ENCODE data around the gene UBA1. TPM values are rescaled to one million over a fixed set of nuclear protein-coding genes. Genes with fewer than 3 reads are reported as not detected.

Gene UBA1
- 135 TPM for polyA plus RNA-seq (2013, experiment 1 of 2)
- polyA plus RNA-seq (2013, experiment 2 of 2) = 128 TPM

GRCh38 chrX:47193475-47194193 is at the start of gene UBA1:
Gene UBA1 (plus strand): TSS chrX:47193829. CDS start chrX:47198803, 4,974 bp downstream.
- Histone ChIP-seq H4K91ac (ENCODE audit: low read length) (peak within 1 kb of the TSS; percentile 94), H3K4me3 (ENCODE audit: insufficient read depth in 1 of 2, low read depth in 1 of 2, low read length in 2 of 2) (peak within 1 kb of the TSS; percentile 81 to 96)
- DNase-seq = peak; percentile 93

GRCh38 chrX:47143894-47144625 is 49.6 kb upstream of the UBA1 start:
- Histone ChIP-seq H3K18ac (ENCODE audit: low read depth in 1 of 2, low read length in 2 of 2) (peak overlapping the region in 1 of 2 experiments; percentile 21), H4K91ac (ENCODE audit: low read length) (peak overlapping the region; percentile 7), H2BK12ac (ENCODE audit: low read length in 2 of 2) (no peak overlapping the region), H2BK15ac (ENCODE audit: low read depth, poor library complexity, severe bottlenecking) (no peak overlapping the region), H3K4me3 (ENCODE audit: insufficient read depth in 1 of 2, low read depth in 1 of 2, low read length in 2 of 2) (peak overlapping the region; percentile 83 to 87), H3K4me2 (ENCODE audit: low read length, poor library complexity, severe bottlenecking) (peak overlapping the region; percentile 74), H3K9me3 (ENCODE audit: control insufficient read depth, low read length) (no peaks in the 10 kb centered on the region), H3K23ac (ENCODE audit: low read length in 2 of 2) (no peak overlapping the region), H3K36me3 (ENCODE audit: control insufficient read depth in 1 of 2, insufficient read depth in 2 of 2, low read depth in 1 of 2, low read length in 2 of 2) (peaks cover 10 to 26% of the 10 kb centered on the region in 2 experiments), H2AK5ac (ENCODE audit: low read length, severe bottlenecking) (no peak overlapping the region), H3K79me1 (replicated peaks; ENCODE audit: low read length, poor library complexity, severe bottlenecking) (no peaks in the 10 kb centered on the region), H3K4ac (ENCODE audit: low read depth in 1 of 2, low read length in 2 of 2) (no peak overlapping the region), H2BK5ac (ENCODE audit: low read depth, low read length, poor library complexity, severe bottlenecking) (no peak overlapping the region), H4K8ac (ENCODE audit: low read length) (peak overlapping the region; percentile 77), H3K9ac (ENCODE audit: low read length) (peak overlapping the region; percentile 92), H2BK120ac (ENCODE audit: low read depth, low read length) (no peak overlapping the region), H3K27ac (ENCODE audit: low read length, poor library complexity, severe bottlenecking) (no peak overlapping the region), H3K14ac (ENCODE audit: low read length in 2 of 2) (no peak overlapping the region), H3K4me1 (ENCODE audit: control insufficient read depth, insufficient read depth, low read depth, low read length) (peaks cover 11% of the 10 kb centered on the region), H2AFZ (ENCODE audit: low read depth, low read length) (no peak overlapping the region), H3K27me3 (ENCODE audit: control insufficient read depth in 1 of 2, insufficient read depth in 1 of 2, low read length in 2 of 2) (peaks cover 0 to 30% of the 10 kb centered on the region in 2 experiments)
- WGBS = 8% methylated on average over 33 of the region's 46 CpGs
- peak; percentile 61 for DNase-seq

More at GRCh38 chrX:47193475-47194193, at the start of gene UBA1:
- Histone ChIP-seq H2BK5ac (ENCODE audit: low read depth, low read length, poor library complexity, severe bottlenecking) (peak within 1 kb of the TSS; percentile 31), H3K4ac (ENCODE audit: low read depth in 1 of 2, low read length in 2 of 2) (peak within 1 kb of the TSS; percentile 79 to 93), H3K23ac (ENCODE audit: low read length in 2 of 2) (peak within 1 kb of the TSS in 1 of 2 experiments; percentile 34), H2BK12ac (ENCODE audit: low read length in 2 of 2) (no peak within 1 kb of the TSS), H2AK5ac (ENCODE audit: low read length, severe bottlenecking) (no peak within 1 kb of the TSS), H2AFZ (ENCODE audit: low read depth, low read length) (no peak within 1 kb of the TSS), H3K27me3 (ENCODE audit: control insufficient read depth in 1 of 2, insufficient read depth in 1 of 2, low read length in 2 of 2) (peaks cover 0 to 24% of the 10 kb centered on the region in 2 experiments), H3K27ac (ENCODE audit: low read length, poor library complexity, severe bottlenecking) (peak within 1 kb of the TSS; percentile 73), H3K36me3 (ENCODE audit: control insufficient read depth in 1 of 2, insufficient read depth in 2 of 2, low read depth in 1 of 2, low read length in 2 of 2) (peaks cover 11 to 27% of the 10 kb centered on the region in 2 experiments), H3K18ac (ENCODE audit: low read depth in 1 of 2, low read length in 2 of 2) (peak within 1 kb of the TSS; percentile 5 to 92), H2BK120ac (ENCODE audit: low read depth, low read length) (no peak within 1 kb of the TSS), H3K14ac (ENCODE audit: low read length in 2 of 2) (peak within 1 kb of the TSS in 1 of 2 experiments; percentile 93), H3K79me1 (replicated peaks; ENCODE audit: low read length, poor library complexity, severe bottlenecking) (no peaks in the 10 kb centered on the region), H2BK15ac (ENCODE audit: low read depth, poor library complexity, severe bottlenecking) (no peak within 1 kb of the TSS), H3K9ac (ENCODE audit: low read length) (peak within 1 kb of the TSS; percentile 99), H3K9me3 (ENCODE audit: control insufficient read depth, low read length) (no peaks in the 10 kb centered on the region), H3K4me2 (ENCODE audit: low read length, poor library complexity, severe bottlenecking) (peak within 1 kb of the TSS; percentile 84), H3K4me1 (ENCODE audit: control insufficient read depth, insufficient read depth, low read depth, low read length) (peaks cover 24% of the 10 kb centered on the region), H4K8ac (ENCODE audit: low read length) (peak within 1 kb of the TSS; percentile 92)
- under 1% methylated on average over 22 of the region's 50 CpGs for WGBS

- WGBS = under 1% methylated on average over 27 of the region's 54 CpGs
- Histone ChIP-seq H3K4me2 (ENCODE audit: low read length, poor library complexity, severe bottlenecking) (peak within 1 kb of the TSS; percentile 74), H3K18ac (ENCODE audit: low read depth in 1 of 2, low read length in 2 of 2) (peak within 1 kb of the TSS; percentile 87 to 94), H3K4ac (ENCODE audit: low read depth in 1 of 2, low read length in 2 of 2) (peak within 1 kb of the TSS in 1 of 2 experiments; percentile 98), H3K27me3 (ENCODE audit: control insufficient read depth in 1 of 2, insufficient read depth in 1 of 2, low read length in 2 of 2) (peaks cover 0 to 28% of the 10 kb centered on the region in 2 experiments), H3K79me1 (replicated peaks; ENCODE audit: low read length, poor library complexity, severe bottlenecking) (no peaks in the 10 kb centered on the region), H2BK120ac (ENCODE audit: low read depth, low read length) (peak within 1 kb of the TSS; percentile 61), H4K91ac (ENCODE audit: low read length) (peak within 1 kb of the TSS; percentile 94), H3K9me3 (ENCODE audit: control insufficient read depth, low read length) (no peaks in the 10 kb centered on the region), H2BK5ac (ENCODE audit: low read depth, low read length, poor library complexity, severe bottlenecking) (peak within 1 kb of the TSS; percentile 97), H3K14ac (ENCODE audit: low read length in 2 of 2) (peak within 1 kb of the TSS; percentile 82 to 97), H4K8ac (ENCODE audit: low read length) (peak within 1 kb of the TSS; percentile 91), H2AFZ (ENCODE audit: low read depth, low read length) (peak within 1 kb of the TSS; percentile 82), H3K27ac (ENCODE audit: low read length, poor library complexity, severe bottlenecking) (peak within 1 kb of the TSS; percentile 98), H2BK12ac (ENCODE audit: low read length in 2 of 2) (no peak within 1 kb of the TSS), H3K23ac (ENCODE audit: low read length in 2 of 2) (no peak within 1 kb of the TSS), H2AK5ac (ENCODE audit: low read length, severe bottlenecking) (no peak within 1 kb of the TSS), H3K4me1 (ENCODE audit: control insufficient read depth, insufficient read depth, low read depth, low read length) (peaks cover 11% of the 10 kb centered on the region), H2BK15ac (ENCODE audit: low read depth, poor library complexity, severe bottlenecking) (no peak within 1 kb of the TSS), H3K4me3 (ENCODE audit: insufficient read depth in 1 of 2, low read depth in 1 of 2, low read length in 2 of 2) (peak within 1 kb of the TSS; percentile 87 to 91), H3K9ac (ENCODE audit: low read length) (peak within 1 kb of the TSS; percentile 92), H3K36me3 (ENCODE audit: control insufficient read depth in 1 of 2, insufficient read depth in 2 of 2, low read depth in 1 of 2, low read length in 2 of 2) (peaks cover 10 to 26% of the 10 kb centered on the region in 2 experiments)
- peak; percentile 96 for DNase-seq
Measured at GRCh38 chrX:47144626-47145394, 48.8 kb upstream of the UBA1 start, which contains the start of the genes NDUFB11 and RBM10. Gene NDUFB11 (minus strand): TSS chrX:47144702. CDS start chrX:47144679, 23 bp downstream. Gene RBM10 (plus strand): TSS chrX:47145221. CDS start chrX:47147482, 2,261 bp downstream.
